SW480 (cell line): Measurements from ENCODE around the gene TBC1D2.

Experiments
- DNase-seq: peaks from one replicate; pipeline ENCODE4 v3.0.0-alpha.2; 2016; ENCODE audit warnings: low spot score

TBC1D2 gene

GRCh38 chr9:98218562-98219363, 36.7 kb downstream of the TBC1D2 start:
- DNase-seq, result no peak

GRCh38 chr9:98217255-98217654, 38.2 kb downstream of the TBC1D2 start:
- no peak for DNase-seq

- no peak for DNase-seq
Measured at GRCh38 chr9:98216391-98216790, 39.1 kb downstream of the TBC1D2 start.

- no peak for DNase-seq
Measured at GRCh38 chr9:98215821-98216220, 39.6 kb downstream of the TBC1D2 start.

- no peak for DNase-seq
Measured at GRCh38 chr9:98215271-98215670, 40.2 kb downstream of the TBC1D2 start.

GRCh38 chr9:98214811-98215210, 40.6 kb downstream of the TBC1D2 start:
- no peak for DNase-seq

GRCh38 chr9:98211260-98211659, 44.2 kb downstream of the TBC1D2 start:
- no peak for DNase-seq

GRCh38 chr9:98210435-98210834, 45.0 kb downstream of the TBC1D2 start:
- no peak for DNase-seq

- DNase-seq, result no peak
Measured at GRCh38 chr9:98209530-98209929, 45.9 kb downstream of the TBC1D2 start.

GRCh38 chr9:98208635-98209034, 46.8 kb downstream of the TBC1D2 start:
- DNase-seq, result no peak

GRCh38 chr9:98207606-98208005, 47.8 kb downstream of the TBC1D2 start:
- no peak for DNase-seq

GRCh38 chr9:98206754-98207153, 48.7 kb downstream of the TBC1D2 start:
- DNase-seq, result no peak

- DNase-seq, result no peak
Measured at GRCh38 chr9:98204692-98205091, 50.8 kb downstream of the TBC1D2 start.

- no peak for DNase-seq
Measured at GRCh38 chr9:98203153-98203552, 52.3 kb downstream of the TBC1D2 start.

- no peak for DNase-seq
Measured at GRCh38 chr9:98202252-98202651, 53.2 kb downstream of the TBC1D2 start.

GRCh38 chr9:98201749-98202148, 53.7 kb downstream of the TBC1D2 start:
- no peak for DNase-seq

- DNase-seq, result no peak
Measured at GRCh38 chr9:98201102-98201501, 54.3 kb downstream of the TBC1D2 start.

GRCh38 chr9:98199388-98200033, 55.9 kb downstream of the TBC1D2 start:
- no peak for DNase-seq

- no peak for DNase-seq
Measured at GRCh38 chr9:98195671-98196070, 59.8 kb downstream of the TBC1D2 start.

- DNase-seq, result no peak
Measured at GRCh38 chr9:98193336-98193944, 62.0 kb downstream of the TBC1D2 start.

- DNase-seq, result peak; percentile 82
Measured at GRCh38 chr9:98192503-98193335, 62.7 kb downstream of the TBC1D2 start, which contains the start of gene CORO2A. TSS of gene CORO2A (minus strand) at chr9:98192637. CDS start at chr9:98157660, 34,977 bp downstream.
